ENCODE measurements around the gene CSRNP2. TPM values are rescaled to one million over a fixed set of nuclear protein-coding genes. Genes with fewer than 3 reads are reported as not detected.

Gene CSRNP2
- total RNA-seq, 1 donor from 2014 or later, result 11.5 TPM

DNA sequence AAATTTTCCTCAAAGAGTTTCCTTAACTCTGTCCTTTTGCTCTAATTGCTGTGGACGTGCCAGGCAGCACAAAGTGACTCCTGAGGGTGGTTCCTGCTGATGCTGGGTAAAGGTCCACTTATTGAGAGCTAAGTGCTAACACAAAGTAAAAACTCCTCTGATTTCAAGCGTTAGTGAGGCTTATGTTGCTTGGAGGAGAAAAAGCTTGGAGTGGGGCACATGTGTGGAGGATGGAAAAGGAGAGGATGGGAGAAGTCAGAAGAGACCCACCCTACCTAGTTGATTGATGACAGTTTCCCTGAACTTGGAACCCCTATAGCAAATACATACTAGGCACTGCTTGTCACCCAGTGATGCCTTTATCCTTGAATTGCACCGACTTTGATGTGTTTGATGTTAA, 47.1 kb downstream of the CSRNP2 start:
- Histone ChIP-seq H3K9me3 (ENCODE audit: control insufficient read depth in 3 of 3, low read length in 3 of 3) (no peaks in the 10 kb centered on the region), H3K9ac (ENCODE audit: low read depth in 1 of 3, low read length in 3 of 3) (no peak overlapping the region), H3K36me3 (ENCODE audit: control insufficient read depth in 3 of 3, insufficient read depth in 3 of 3, low read length in 3 of 3) (no peaks in the 10 kb centered on the region), H3K27me3 (ENCODE audit: control insufficient read depth in 3 of 3, insufficient read depth in 3 of 3, low read length in 3 of 3) (no peaks in the 10 kb centered on the region), H3K27ac (ENCODE audit: low read depth, low read length) (no peak overlapping the region), H3K4me1 (ENCODE audit: control insufficient read depth in 3 of 3, insufficient read depth in 3 of 3, low read length in 3 of 3) (no peaks in the 10 kb centered on the region), H3K4me3 (ENCODE audit: low read length in 3 of 3) (no peak overlapping the region)

DNA sequence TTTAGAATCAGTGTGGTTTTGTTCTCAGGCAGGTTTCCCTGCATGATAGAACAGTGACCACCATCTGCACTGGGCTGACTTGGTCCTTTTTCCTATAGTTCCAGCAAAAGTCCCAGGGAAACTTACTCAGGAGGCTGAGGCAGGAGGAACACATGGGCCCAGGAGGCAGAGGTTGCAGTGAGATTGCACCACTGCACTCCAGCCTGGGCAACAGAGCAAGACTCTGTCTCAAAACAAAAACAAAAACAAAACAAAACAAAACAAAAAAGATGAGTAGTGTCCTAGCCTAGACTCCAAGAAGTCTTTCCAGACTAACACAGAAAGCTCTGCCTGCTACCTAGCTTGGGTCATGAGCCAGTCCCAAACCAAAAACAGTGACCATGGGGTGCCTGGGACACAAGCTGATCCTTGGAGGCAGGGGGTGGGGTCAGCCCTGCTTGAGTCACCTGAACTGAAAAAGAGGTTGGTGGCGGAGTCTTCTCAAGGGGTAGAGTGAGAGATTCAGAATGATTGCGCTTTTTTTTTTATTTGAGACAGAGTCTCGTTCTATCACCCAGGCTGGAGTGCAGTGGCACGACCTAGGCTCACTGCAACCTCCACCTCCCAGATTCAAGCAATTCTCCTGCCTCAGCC, 49.8 kb downstream of the CSRNP2 start:
- no peaks in the 10 kb centered on the region for H3K4me1 ChIP-seq (ENCODE audit: control insufficient read depth in 3 of 3, insufficient read depth in 3 of 3, low read length in 3 of 3)
- H3K4me3 ChIP-seq (ENCODE audit: low read length in 3 of 3), result no peak overlapping the region
- H3K9ac ChIP-seq (ENCODE audit: low read depth in 1 of 3, low read length in 3 of 3), result no peak overlapping the region
- no peak overlapping the region for H3K27ac ChIP-seq (ENCODE audit: low read depth, low read length)
- no peaks in the 10 kb centered on the region for H3K36me3 ChIP-seq (ENCODE audit: control insufficient read depth in 3 of 3, insufficient read depth in 3 of 3, low read length in 3 of 3)
- no peaks in the 10 kb centered on the region for H3K9me3 ChIP-seq (ENCODE audit: control insufficient read depth in 3 of 3, low read length in 3 of 3)
- no peaks in the 10 kb centered on the region for H3K27me3 ChIP-seq (ENCODE audit: control insufficient read depth in 3 of 3, insufficient read depth in 3 of 3, low read length in 3 of 3)

DNA sequence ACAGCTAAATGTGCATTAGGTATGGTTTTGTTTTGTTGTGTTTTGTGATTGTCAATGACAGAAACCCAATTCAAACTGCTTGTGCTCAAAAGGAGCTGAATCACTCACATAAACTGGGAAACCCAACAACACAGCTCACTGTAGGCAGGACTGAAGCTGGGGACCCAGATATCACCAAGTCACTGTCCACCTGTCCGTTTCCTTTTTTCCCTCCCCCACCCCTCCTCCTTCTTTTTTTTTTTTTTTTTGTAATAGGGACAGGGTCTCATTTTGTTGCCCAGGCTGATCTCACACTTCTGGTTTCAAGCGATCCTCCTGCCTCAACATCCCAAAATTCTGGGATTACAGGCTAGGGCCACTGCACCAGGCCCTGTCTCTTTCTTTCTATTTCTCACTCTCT, 50.3 kb downstream of the CSRNP2 start:
- Histone ChIP-seq H3K4me3 (ENCODE audit: low read length in 3 of 3) (no peak overlapping the region), H3K36me3 (ENCODE audit: control insufficient read depth in 3 of 3, insufficient read depth in 3 of 3, low read length in 3 of 3) (no peaks in the 10 kb centered on the region), H3K9me3 (ENCODE audit: control insufficient read depth in 3 of 3, low read length in 3 of 3) (no peaks in the 10 kb centered on the region), H3K27me3 (ENCODE audit: control insufficient read depth in 3 of 3, insufficient read depth in 3 of 3, low read length in 3 of 3) (no peaks in the 10 kb centered on the region), H3K27ac (ENCODE audit: low read depth, low read length) (no peak overlapping the region), H3K9ac (ENCODE audit: low read depth in 1 of 3, low read length in 3 of 3) (no peak overlapping the region), H3K4me1 (ENCODE audit: control insufficient read depth in 3 of 3, insufficient read depth in 3 of 3, low read length in 3 of 3) (no peaks in the 10 kb centered on the region)

DNA sequence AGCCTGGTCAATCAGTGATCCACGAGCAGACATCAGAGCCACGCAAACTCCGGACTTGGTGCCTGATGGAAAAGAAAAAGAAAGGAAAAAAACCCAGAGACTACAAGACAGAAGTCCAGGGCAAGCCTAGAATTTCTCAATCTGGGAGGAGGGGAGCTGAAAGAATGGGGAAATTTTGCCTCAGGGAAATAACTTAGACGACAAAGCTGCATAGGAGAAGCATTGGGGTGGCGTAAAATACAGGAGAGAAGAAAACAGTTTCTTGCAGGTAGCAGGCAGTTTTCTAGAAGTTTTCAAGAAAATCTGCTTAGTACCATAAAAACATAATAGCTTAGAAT, 54.6 kb downstream of the CSRNP2 start:
- Histone ChIP-seq H3K4me3 (ENCODE audit: low read length in 3 of 3) (no peak overlapping the region), H3K27me3 (ENCODE audit: control insufficient read depth in 3 of 3, insufficient read depth in 3 of 3, low read length in 3 of 3) (no peaks in the 10 kb centered on the region), H3K4me1 (ENCODE audit: control insufficient read depth in 3 of 3, insufficient read depth in 3 of 3, low read length in 3 of 3) (peaks cover 6 to 13% (median 8%) of the 10 kb centered on the region in 3 donors), H3K36me3 (ENCODE audit: control insufficient read depth in 3 of 3, insufficient read depth in 3 of 3, low read length in 3 of 3) (no peaks in the 10 kb centered on the region), H3K27ac (ENCODE audit: low read depth, low read length) (no peak overlapping the region), H3K9ac (ENCODE audit: low read depth in 1 of 3, low read length in 3 of 3) (no peak overlapping the region), H3K9me3 (ENCODE audit: control insufficient read depth in 3 of 3, low read length in 3 of 3) (no peaks in the 10 kb centered on the region)

DNA sequence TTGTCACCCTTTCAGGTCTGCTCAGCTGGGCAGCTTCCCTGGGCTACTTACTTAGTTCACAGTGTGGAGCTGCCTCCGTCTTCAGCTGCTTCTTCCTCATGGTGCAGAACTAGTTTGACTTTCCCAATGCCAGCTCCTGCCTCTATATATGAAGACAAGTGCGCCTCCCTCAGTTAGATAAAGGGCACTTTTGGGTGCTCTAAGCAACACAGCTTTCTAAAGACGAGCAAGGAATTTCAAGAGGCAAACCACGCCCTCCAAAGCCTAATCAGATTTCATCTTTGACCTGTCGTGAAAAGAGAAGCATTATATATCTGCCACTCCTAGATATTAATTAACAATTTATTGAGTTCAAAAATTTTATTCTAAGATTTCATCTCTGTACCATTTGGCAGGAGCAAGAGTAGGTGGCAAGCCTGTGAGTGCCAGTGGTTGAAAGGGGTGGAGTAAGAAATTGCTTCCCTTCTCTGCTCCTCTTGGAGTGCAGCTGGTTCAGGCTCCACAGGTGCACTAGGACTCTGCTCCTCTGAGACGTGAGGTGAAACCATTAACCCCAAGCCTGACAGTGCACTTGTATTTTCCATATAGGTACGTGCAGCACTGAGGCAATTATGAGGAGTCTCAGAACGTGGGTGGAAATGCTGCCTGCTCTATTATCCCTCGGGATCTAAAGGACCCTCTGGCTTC, 55.1 kb downstream of the CSRNP2 start:
- peaks cover 8 to 16% (median 9%) of the 10 kb centered on the region in 3 donors for H3K4me1 ChIP-seq (ENCODE audit: control insufficient read depth in 3 of 3, insufficient read depth in 3 of 3, low read length in 3 of 3)
- no peak overlapping the region for H3K9ac ChIP-seq (ENCODE audit: low read depth in 1 of 3, low read length in 3 of 3)
- no peak overlapping the region for H3K4me3 ChIP-seq (ENCODE audit: low read length in 3 of 3)
- H3K36me3 ChIP-seq (ENCODE audit: control insufficient read depth in 3 of 3, insufficient read depth in 3 of 3, low read length in 3 of 3), result no peaks in the 10 kb centered on the region
- H3K27ac ChIP-seq (ENCODE audit: low read depth, low read length), result no peak overlapping the region
- H3K27me3 ChIP-seq (ENCODE audit: control insufficient read depth in 3 of 3, insufficient read depth in 3 of 3, low read length in 3 of 3), result no peaks in the 10 kb centered on the region
- no peaks in the 10 kb centered on the region for H3K9me3 ChIP-seq (ENCODE audit: control insufficient read depth in 3 of 3, low read length in 3 of 3)

DNA sequence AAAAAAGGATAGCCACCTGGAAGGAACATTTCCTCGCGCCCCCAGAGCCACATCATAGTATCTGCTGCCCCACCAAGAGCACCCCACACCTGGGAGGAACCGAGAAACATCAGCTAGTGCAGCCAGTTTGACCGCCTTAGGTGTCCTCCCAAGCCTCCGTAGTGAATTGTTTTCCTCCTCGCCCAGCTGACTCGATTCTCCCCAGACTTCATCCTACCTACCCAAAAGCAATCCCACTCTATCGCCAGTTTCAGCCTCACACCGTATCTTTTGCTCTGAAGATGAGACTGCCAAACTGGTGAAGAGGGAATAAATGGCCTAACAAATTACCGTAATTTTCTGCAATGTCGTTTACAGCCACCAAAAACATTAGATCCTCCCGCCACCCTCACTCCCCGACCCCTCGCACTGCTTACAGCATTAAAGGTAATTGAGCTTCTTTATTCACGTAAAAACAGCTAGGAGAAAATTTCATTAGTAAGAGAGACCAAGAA, 56.0 kb downstream of the CSRNP2 start:
- Histone ChIP-seq H3K27ac (ENCODE audit: low read depth, low read length) (no peak overlapping the region), H3K9me3 (ENCODE audit: control insufficient read depth in 3 of 3, low read length in 3 of 3) (no peaks in the 10 kb centered on the region)

DNA sequence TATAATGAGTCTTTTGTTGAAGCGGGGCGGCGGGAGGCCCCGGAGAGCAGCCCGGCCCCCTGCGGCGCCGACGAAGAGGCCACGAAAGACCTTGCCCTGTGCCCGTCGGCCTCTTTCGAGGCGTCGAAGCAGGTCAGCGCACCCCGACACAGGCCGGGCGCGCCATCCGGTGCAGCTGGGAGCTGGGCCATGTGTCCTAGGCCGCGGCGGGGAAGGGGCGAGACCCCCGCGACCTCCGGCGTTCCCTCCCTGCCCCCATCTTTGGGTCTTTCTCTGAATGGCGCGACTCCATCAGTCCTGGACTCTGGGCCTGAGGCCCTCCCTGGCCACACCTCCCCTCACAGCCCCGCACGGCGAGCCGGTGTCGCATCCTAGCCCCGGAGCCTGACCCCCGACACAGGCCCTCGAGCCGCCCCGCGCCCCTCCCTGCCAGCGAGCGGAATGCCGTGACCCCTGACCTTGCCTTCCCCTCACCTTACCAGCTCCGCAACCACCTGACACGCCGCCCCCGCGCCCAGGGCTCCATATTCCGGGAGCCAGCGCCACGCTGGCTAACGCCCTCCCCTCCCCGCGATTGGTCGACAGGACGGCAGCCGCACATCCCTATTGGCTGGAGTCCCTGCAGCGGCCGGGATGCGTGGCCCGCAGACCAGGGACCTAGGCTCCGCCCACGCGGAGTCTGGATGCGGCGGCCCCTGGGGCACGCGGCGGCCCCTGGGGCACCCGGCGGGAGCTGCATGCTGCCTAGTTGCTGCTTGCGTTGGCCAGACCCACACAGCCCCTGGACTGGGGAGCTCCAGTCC, 57.4 kb downstream of the CSRNP2 start, which contains the start of gene SLC11A2:
Gene SLC11A2 (minus strand): TSS at position 549 of the 803 bp plus-strand sequence. CDS start 15,656 bp downstream, outside the sequence.
- peaks cover 8 to 18% (median 9%) of the 10 kb centered on the region in 3 donors for H3K4me1 ChIP-seq (ENCODE audit: control insufficient read depth in 3 of 3, insufficient read depth in 3 of 3, low read length in 3 of 3)
- H3K9me3 ChIP-seq (ENCODE audit: control insufficient read depth in 3 of 3, low read length in 3 of 3), result no peaks in the 10 kb centered on the region

More for the DNA sequence above, 56.0 kb downstream of the CSRNP2 start:
- H3K4me3 ChIP-seq (ENCODE audit: low read length in 3 of 3), result no peak overlapping the region
- H3K36me3 ChIP-seq (ENCODE audit: control insufficient read depth in 3 of 3, insufficient read depth in 3 of 3, low read length in 3 of 3), result no peaks in the 10 kb centered on the region
- H3K9ac ChIP-seq (ENCODE audit: low read depth in 1 of 3, low read length in 3 of 3), result no peak overlapping the region
- peaks cover 8 to 17% (median 9%) of the 10 kb centered on the region in 3 donors for H3K4me1 ChIP-seq (ENCODE audit: control insufficient read depth in 3 of 3, insufficient read depth in 3 of 3, low read length in 3 of 3)
- H3K27me3 ChIP-seq (ENCODE audit: control insufficient read depth in 3 of 3, insufficient read depth in 3 of 3, low read length in 3 of 3), result no peaks in the 10 kb centered on the region

DNA sequence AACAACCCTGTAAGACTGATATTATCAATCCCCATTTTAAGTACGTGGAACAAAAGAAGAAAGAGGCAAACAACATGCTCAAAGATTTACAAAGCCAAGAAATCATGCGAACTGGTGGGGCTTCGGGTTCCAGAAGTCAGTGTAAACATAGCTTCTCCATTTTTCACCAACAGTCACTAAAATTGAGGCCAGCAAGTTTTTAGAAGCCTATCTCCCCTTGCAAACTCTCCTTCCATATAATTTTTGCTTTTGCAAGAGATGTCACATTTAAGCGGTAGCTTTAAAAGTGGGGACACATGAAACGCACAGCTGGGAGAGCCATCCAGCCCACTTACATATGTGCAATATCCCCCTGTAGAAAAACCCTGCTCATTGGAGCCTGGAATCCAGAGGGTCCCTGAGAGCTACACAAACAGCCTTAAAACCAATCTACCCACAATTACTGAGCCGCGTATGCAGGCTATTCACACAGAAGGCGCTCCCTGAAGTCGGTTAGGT, 58.0 kb downstream of the CSRNP2 start:
- Histone ChIP-seq H3K9me3 (ENCODE audit: control insufficient read depth in 3 of 3, low read length in 3 of 3) (no peaks in the 10 kb centered on the region), H3K4me1 (ENCODE audit: control insufficient read depth in 3 of 3, insufficient read depth in 3 of 3, low read length in 3 of 3) (peaks cover 8 to 22% (median 9%) of the 10 kb centered on the region in 3 donors), H3K9ac (ENCODE audit: low read depth in 1 of 3, low read length in 3 of 3) (peak overlapping the region; percentile 88 to 93 (median 90))

More for the DNA sequence above, 57.4 kb downstream of the CSRNP2 start, which contains the start of gene SLC11A2:
- Histone ChIP-seq H3K36me3 (ENCODE audit: control insufficient read depth in 3 of 3, insufficient read depth in 3 of 3, low read length in 3 of 3) (no peaks in the 10 kb centered on the region), H3K4me3 (ENCODE audit: low read length in 3 of 3) (peak within 1 kb of the TSS; percentile 82 to 92 (median 88)), H3K9ac (ENCODE audit: low read depth in 1 of 3, low read length in 3 of 3) (peak within 1 kb of the TSS; percentile 88 to 93 (median 90)), H3K27ac (ENCODE audit: low read depth, low read length) (peak within 1 kb of the TSS; percentile 90), H3K27me3 (ENCODE audit: control insufficient read depth in 3 of 3, insufficient read depth in 3 of 3, low read length in 3 of 3) (no peaks in the 10 kb centered on the region)

DNA sequence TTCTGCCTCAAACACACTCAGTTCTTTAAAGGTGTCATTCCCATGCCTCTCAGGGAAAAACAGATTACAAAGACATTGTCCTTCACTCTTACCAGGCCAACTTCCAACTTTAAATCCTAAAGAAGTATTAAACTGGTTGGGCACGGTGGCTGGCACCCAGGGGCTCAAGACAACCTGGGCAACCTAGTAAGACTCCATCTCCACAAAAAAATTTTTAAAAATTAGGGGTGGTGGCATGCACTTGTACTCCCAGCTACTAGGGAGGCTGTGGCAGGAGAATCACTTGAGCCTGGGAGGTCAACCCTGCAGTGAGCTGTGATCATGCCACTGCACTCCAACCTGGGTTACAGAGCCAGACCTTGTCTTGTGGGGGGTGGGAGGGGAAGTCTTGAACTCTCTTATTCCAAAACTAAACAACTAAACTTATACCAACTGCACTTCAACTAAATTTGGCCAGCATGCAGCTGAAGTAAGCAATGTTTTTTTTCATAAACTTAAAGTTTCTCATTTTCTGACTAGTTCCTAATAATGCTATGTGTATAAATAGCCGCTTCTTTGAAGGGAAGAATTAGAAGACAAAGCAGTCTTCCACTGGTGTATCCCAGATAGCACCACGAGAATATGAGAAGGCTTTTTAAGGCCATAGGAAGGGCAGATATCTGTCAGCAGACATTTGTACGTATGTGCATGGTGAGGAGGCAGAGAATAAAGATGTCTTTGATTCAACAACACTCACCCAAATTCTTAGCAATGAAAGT, 59.6 kb downstream of the CSRNP2 start:
- no peaks in the 10 kb centered on the region for H3K9me3 ChIP-seq (ENCODE audit: control insufficient read depth in 3 of 3, low read length in 3 of 3)
- no peaks in the 10 kb centered on the region for H3K36me3 ChIP-seq (ENCODE audit: control insufficient read depth in 3 of 3, insufficient read depth in 3 of 3, low read length in 3 of 3)
- peak overlapping the region; percentile 45 to 92 (median 82) for H3K4me3 ChIP-seq (ENCODE audit: low read length in 3 of 3)
- H3K27me3 ChIP-seq (ENCODE audit: control insufficient read depth in 3 of 3, insufficient read depth in 3 of 3, low read length in 3 of 3), result no peaks in the 10 kb centered on the region
- peak overlapping the region; percentile 90 for H3K27ac ChIP-seq (ENCODE audit: low read depth, low read length)
- H3K4me1 ChIP-seq (ENCODE audit: control insufficient read depth in 3 of 3, insufficient read depth in 3 of 3, low read length in 3 of 3), result peaks cover 8 to 22% (median 9%) of the 10 kb centered on the region in 3 donors
- peak overlapping the region in 2 of 3 donors; percentile 77 to 90 for H3K9ac ChIP-seq (ENCODE audit: low read depth in 1 of 3, low read length in 3 of 3)

More for the DNA sequence above, 58.0 kb downstream of the CSRNP2 start:
- Histone ChIP-seq H3K4me3 (ENCODE audit: low read length in 3 of 3) (peak overlapping the region; percentile 82 to 92 (median 88)), H3K27ac (ENCODE audit: low read depth, low read length) (peak overlapping the region; percentile 90), H3K36me3 (ENCODE audit: control insufficient read depth in 3 of 3, insufficient read depth in 3 of 3, low read length in 3 of 3) (no peaks in the 10 kb centered on the region), H3K27me3 (ENCODE audit: control insufficient read depth in 3 of 3, insufficient read depth in 3 of 3, low read length in 3 of 3) (no peaks in the 10 kb centered on the region)
